ENCODE data around the gene RAI1.

RAI1 gene

DNA sequence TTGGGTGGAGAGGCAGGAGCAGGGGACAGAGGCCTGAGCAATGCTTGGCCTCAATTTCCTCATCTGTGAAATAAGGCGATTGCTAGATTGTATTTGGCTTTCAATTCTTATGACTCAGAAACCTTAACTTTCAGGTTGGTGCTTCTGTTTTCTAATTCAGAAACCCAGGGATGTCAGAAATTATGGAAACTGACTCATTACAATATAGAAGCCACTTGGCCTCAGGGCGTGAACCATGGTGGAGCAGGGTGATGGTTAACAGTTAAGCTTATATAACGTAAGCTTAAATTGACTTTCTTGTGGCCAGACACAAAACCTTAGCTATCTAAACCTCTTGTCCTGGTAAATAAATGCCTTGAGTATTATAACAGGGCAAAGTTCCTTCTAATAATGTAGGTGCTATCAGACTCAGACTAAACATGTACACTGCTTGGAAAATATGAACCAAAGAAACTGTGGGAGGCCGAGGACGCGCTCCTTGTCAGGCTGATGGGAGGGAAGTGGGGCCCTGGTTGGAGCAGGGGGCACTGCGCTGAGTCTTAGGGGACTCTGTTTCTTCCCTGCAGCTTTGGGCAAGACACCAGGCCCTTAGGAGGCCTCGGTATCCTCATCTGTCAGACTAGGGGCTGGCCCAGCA lies 172.7 kb downstream of the RAI1 start:
- no peak overlapping the region for H3K4me3 ChIP-seq
- H3K27ac ChIP-seq = peak overlapping the region in 8 of 21 experiments; percentile 3 to 67 (median 30)

DNA sequence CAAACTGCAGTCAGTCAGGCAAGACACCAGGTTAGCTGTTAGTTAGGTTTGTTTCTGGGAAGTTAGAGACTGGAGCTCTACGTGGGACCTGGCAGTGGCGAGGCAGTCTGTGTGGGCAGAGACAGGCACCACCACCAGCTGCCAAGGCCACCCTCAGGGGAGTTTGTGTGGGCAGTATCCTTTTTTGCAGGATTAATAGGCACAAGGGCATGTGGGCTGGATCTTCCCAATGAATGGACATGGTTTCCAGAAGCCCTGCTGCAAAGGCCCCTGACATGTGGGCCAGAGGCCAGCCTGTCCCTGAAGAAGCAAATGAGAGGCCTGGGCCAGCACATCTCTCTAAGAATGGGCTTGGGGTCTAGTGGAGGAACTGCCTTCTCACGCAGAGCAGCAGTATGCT lies 174.7 kb downstream of the RAI1 start:
- Histone ChIP-seq H3K27ac (peak overlapping the region in 7 of 21 experiments; percentile 6 to 57 (median 24)), H3K4me3 (no peak overlapping the region)

DNA sequence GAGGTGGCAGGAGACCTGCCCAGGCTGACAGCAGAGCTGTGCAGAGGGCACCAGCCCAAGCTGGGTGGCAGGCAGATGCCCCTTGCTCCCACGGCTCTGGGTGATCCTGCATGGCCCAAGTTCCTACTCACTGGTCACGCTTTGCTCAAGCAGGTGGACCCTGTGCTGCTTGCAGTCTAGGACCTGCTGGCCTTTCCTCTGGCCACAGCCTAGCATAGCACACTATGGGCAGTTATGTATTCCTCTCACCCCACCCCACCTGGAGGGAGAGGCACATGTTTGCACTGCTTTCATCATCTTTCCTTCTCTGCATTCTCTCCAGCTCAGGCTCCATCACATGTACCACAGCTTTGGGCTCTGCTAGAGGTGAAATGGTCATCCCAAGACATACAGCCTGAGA lies 175.1 kb downstream of the RAI1 start:
- Histone ChIP-seq H3K4me3 (no peak overlapping the region), H3K27ac (peak overlapping the region in 8 of 21 experiments; percentile 6 to 57 (median 21))

DNA sequence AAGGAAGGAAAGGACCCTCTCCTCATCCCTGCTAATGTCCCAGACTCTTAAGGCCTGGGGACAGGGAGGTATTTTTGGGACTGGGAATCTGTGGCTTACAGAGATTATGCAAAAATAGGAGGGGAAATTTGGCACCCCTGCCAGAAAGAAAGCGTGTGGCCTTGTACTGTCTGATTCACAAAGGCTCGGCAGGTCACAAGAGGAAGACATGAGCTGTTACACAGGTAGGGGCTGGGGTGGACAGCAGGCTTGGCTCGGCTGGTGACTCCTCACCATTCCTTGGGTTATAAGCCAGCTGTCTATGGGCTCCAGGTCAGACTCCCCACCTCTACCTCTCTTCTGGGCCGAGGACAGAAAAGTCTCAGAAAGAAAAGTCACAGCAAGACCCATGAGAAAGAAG lies 176.2 kb downstream of the RAI1 start:
- Histone ChIP-seq H3K27ac (no peak overlapping the region), H3K4me3 (no peak overlapping the region)

DNA sequence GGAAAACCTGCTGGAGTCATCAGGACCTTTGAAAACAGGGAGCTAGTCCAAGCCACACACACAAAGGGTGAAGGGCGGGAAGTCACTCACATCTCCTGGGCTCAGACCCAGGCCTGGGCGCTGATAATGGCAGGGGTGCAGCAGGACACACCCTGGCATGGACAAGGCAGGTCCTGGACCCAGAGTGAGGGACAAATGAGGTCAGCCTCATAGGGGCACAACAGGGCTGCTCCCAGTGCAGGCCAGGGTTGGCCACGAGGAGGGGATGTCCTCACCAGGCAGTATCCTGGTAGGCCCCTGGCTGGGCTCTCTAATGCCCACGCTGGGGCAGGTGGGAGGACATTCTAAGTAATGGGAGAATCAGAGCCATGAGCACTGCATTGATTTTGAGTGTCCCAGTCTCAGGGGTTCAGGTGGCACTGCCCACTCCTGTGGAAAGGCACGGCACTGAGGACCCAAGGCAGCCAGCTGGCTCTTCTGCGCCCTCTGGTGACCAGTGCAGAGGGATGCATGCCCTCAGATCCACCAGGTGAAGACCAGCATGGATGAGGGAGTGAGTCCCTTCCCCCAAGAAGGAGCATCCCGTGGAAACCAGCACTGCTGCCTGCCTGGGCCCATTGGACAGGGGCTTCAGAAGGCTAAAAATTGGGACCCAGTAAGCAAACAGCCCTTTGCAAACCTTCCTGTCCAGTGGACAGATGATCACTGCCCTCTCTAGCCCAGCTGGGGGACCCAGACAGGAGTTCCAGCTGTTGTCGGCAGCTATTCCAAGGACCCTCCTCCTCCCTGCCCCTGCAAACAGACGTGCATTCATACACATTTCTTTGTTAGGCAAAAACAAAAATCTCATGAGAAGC lies 178.9 kb downstream of the RAI1 start:
- Histone ChIP-seq H3K27ac (no peak overlapping the region), H3K4me3 (no peak overlapping the region)

DNA sequence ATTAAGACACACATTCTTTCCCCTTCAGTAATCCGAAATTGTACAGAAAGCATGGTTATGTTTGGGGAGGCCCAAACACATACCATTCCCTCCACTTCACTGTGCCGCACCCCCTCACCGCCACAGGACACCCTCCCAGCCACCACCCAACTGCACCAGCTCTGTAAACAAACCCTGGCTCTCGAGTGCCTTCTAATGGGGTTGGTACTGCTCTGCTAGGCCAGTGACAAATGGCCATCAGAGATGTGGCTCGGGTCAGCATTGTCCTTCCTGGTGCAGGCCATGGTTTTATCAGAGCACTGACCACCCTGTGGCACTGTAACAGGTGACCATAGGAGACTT lies 179.5 kb downstream of the RAI1 start:
- Histone ChIP-seq H3K27ac (no peak overlapping the region), H3K4me3 (no peak overlapping the region)
